Measurements from ENCODE around the gene DCLK1. TPM values are rescaled to one million over a fixed set of nuclear protein-coding genes. Genes with fewer than 3 reads are reported as not detected.

The DCLK1 gene
- total RNA-seq, 2 donors from 2014 or later, result 2.7 to 7.3 TPM

DNA sequence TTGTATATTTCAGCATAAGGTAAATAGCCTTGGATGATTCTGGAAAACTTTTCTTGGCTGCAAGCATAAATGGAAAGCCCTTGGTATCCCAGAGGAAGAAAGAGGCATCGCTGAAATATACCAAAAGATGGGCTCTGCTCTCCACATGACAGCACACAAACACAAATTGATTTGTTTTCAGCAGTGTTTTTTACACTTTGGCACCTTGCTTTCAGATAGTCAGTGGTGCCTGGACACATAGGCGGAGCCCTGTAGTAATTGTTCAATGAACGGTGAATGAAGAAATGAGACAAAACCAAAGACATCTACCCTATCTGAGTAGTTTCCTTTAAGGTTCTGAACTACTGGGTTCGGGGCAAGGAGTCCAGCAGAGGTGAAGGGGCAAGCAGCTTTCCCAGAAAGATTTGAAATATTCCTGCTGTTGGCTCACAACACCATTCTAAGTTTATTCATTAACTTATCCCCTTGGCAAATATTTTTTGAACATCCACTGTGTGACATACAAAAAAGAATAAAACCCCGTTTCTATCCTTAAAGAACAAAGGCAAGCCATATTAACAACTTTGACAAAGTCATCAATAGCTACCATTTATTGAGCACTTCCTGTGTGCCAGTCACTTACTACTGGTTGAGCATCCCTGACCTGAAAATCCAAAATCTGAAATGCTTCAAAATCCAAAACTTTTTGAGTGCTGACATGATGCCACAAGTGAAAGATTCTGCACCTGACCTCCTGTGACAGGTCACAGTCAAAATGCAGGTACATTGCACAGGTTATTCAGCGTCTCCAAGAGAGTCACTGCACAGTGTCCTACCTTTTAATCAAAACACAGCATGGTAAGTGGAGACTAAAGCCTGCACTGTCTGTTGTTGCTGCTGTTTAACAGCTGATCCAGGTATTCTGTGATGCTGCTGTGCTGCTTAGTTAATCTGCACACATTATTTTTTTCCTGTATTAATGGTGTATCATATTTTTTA lies 238.1 kb downstream of the DCLK1 start:
- no peak for ATAC-seq
- no peak for DNase-seq
- intact Hi-C loops (cut with DNase I, micrococcal nuclease), result no loop called here

DNA sequence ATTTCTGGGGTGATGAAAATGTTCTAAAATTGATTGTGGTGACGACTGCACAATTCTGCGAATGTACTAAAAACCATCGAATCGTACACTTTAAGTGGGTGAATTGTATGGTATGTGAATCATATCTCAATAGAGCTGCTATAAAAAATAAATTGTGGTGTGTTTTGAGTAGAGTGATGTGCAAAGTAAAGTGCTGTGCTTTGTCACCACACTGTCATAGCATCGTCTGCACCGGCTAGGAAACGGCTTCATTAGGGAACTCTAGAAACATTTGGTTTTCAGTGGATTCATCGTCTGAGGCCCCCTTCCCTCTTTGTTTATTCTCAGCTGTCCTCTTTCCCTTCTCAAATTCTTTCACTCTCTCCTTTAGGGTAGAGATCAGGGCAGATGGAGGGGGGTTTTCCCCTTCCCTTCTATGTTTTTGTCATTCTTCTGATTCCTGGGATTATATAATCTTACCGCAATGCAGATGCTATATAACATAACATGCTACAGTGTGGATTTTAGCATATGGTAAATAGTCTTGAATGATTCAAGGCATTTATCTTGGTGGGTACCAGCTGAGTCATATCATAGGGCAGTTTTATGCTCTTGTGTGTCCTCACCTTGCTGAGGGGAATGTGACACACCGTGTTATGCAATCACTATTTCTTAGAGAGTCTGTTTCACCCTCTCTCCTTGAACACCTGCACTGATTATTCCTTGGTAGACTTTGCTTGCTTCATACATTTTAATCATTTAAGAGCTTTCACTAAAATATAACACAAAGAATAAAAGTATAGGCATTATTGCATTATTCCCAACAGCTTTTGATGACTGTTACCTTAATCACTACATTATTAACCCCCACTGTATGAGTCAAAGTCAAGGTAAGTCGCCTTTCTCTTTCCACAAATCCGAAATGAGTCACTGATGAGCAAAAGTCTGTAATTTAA lies 239.4 kb downstream of the DCLK1 start:
- intact Hi-C loops (cut with DNase I, micrococcal nuclease), result no loop called here
- DNase-seq (no peak), ATAC-seq (no peak)

DNA sequence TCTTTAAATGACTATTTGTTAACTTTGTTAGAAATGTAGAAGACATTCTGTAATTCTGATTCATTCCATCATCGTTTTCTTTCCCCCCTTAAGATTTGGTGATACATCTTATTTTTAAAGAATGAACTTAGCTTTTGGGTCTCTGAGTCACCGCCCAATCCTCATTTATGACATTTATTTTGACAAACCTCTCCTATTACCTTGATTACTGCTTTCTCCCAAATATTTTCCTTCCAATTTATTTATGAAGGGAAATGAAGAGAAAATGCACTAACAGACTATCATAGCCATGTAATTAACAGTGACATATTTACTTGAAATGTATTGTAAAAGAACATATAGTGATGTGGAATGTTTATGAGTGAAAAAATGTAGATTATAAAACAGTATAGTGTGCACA lies 241.6 kb downstream of the DCLK1 start:
- DNase-seq, result no peak
- no peak for ATAC-seq
- intact Hi-C loops (cut with DNase I, micrococcal nuclease), result no loop called here

GRCh38 chr13:35888981-35889380 lies 242.2 kb downstream of the DCLK1 start:
- intact Hi-C loops (cut with DNase I, micrococcal nuclease), result no loop called here
- ATAC-seq (no peak), DNase-seq (no peak)

- ATAC-seq (no peak), DNase-seq (no peak)
- intact Hi-C loops (cut with DNase I, micrococcal nuclease), result no loop called here
Observed at GRCh38 chr13:35888457-35888883, 242.7 kb downstream of the DCLK1 start.

DNA sequence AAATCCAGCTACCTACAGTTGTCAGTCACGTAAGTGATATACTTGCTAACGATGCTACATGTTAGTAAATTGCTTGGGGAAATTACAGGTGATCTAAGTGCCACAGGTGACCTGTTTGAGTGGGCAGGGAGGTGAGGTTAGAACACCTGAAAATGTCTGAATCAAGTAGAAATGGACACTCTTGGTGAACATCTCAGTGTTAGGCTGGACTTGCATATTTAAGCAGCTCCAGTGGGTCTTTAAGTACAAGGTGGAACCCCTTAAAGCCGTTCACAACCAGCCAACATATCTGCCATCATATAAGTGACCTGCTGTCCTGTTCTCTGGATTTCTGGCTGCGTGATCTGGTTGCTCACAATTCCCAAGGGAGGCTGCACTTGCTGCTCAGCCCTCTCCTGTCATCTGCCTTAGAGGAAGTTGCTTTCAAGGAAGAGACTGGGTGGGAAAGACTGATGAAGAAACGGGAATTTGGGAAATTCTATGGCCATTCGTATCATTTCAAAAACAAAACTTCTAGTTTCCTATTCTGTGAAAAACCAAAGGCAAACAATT lies 244.0 kb downstream of the DCLK1 start:
- no peak for DNase-seq
- intact Hi-C loops (cut with DNase I, micrococcal nuclease), result no loop called here
- ATAC-seq, result no peak

GRCh38 chr13:35886332-35887114 lies 244.7 kb downstream of the DCLK1 start:
- ATAC-seq (no peak), DNase-seq (no peak)
- intact Hi-C loops (cut with DNase I, micrococcal nuclease), result no loop called here

- DNase-seq (no peak), ATAC-seq (no peak)
- intact Hi-C loops (cut with DNase I, micrococcal nuclease), result no loop called here
Observed at GRCh38 chr13:35884211-35884760, 246.9 kb downstream of the DCLK1 start.

DNA sequence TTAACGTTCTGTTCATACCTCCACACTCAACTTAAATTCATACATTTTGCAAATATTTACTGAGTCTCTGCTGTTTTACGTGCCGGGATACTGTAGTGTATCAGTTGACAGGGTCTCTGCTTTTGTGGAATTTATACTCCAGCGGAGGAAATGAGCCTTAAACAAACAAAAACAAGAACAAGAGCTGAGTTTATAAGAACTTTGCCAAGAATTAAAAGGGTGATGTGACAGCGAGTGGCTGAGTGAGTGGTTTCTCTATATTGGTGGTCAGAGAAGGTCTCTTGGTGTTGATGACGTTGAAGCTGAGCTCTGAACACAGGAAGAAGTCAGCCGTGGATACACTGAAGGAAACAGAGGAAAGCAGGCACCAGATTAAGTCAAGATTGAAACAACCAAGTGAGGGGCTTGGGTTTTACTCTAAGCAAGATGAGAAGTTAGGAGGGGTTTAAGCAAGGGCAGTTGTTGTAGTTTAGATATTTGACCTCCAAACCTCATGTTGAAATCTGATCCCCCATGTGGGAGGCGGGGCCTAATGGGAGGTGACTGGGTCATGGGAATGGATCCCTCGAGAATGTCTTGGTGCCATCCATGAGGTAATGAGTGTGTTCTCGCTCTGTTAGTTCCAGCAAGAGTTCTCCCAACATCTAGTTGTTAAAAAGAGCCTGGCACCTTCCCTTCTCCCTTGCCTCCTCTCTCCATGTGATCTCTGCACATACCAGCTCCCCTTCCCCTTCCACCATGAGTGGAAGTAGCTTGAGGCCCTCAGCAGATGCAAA lies 248.3 kb downstream of the DCLK1 start:
- intact Hi-C loops (cut with DNase I, micrococcal nuclease), result no loop called here
- ATAC-seq (no peak), DNase-seq (no peak)

GRCh38 chr13:35881360-35881759 lies 249.8 kb downstream of the DCLK1 start:
- DNase-seq, result no peak
- ATAC-seq, result no peak
- intact Hi-C loops (cut with DNase I, micrococcal nuclease), result no loop called here

DNA sequence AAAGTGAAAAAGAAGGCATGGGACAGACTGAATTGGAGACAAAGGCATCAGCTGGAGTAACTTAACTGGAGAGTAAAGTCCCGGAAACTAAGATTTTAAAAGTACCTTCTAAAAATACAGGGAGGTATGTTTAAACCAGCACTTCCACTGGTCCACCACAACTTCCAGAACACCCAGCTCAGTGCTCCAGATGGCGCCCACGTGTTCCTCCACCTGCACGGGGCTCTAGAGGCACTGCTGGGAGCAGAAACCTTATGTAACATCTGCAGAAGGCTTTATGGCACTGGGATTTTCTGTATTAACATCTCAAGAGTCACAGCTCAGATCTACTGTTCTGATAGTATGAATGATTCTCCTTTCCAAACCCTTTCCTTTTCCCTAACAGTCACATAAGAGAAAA lies 252.1 kb downstream of the DCLK1 start:
- DNase-seq (no peak), ATAC-seq (no peak)
- intact Hi-C loops (cut with DNase I, micrococcal nuclease), result no loop called here

DNA sequence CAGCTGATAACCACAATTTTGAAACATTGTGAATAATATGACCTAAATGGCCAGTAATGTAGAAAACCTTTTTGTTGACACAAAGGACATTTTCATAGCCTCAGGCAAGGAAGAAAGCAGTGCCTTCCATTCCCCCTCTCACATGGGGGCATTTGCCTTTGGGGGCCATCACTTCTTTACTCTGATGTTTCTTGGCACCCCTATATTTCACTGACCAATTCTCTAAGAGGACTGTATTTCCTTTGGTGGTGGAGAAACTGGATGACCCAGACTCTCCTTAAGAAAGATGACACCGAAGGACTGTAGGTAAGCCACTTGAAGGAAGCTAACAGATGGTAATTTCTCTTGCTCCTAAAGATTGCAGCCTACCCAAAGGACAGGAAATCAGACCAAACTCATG lies 254.6 kb downstream of the DCLK1 start:
- ATAC-seq, result no peak
- intact Hi-C loops (cut with DNase I, micrococcal nuclease), result no loop called here
- DNase-seq, result no peak

- intact Hi-C loops (cut with DNase I, micrococcal nuclease), result no loop called here
- DNase-seq (no peak), ATAC-seq (no peak)
Observed at GRCh38 chr13:35874704-35875103, 256.5 kb downstream of the DCLK1 start.

DNA sequence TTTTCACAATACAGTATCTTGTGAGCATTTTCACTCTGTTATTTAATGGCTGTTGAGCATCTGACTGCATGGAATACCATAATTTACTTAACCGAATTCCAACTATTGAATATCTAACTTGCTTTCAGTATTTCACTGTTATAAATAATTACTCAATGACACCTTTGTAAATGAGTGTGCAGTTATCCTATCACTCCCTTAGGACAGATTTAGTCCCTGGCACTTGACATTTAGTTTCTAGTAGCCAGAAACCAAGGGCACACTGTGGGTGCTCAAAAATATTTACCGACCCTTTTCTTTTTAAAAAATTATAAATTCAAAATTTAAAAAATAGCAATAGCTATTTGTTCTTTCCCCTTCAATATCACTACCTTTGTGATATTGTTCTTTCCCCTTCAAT lies 258.8 kb downstream of the DCLK1 start:
- intact Hi-C loops (cut with DNase I, micrococcal nuclease), result no loop called here
- no peak for ATAC-seq

GRCh38 chr13:35871561-35871960 lies 259.6 kb downstream of the DCLK1 start:
- DNase-seq (no peak), ATAC-seq (no peak)
- intact Hi-C loops (cut with DNase I, micrococcal nuclease), result no loop called here

More for the DNA sequence above, 258.8 kb downstream of the DCLK1 start:
- no peak for DNase-seq

- intact Hi-C loops (cut with DNase I, micrococcal nuclease), result no loop called here
- ATAC-seq, result no peak
- no peak for DNase-seq
Observed at GRCh38 chr13:35866801-35867200, 264.4 kb downstream of the DCLK1 start.

- intact Hi-C loops (cut with DNase I, micrococcal nuclease), result no loop called here
- ATAC-seq (no peak), DNase-seq (no peak)
Observed at GRCh38 chr13:35865341-35866240, 265.6 kb downstream of the DCLK1 start.
